ENCODE results near the gene GRM7. TPM values are rescaled to one million over a fixed set of nuclear protein-coding genes. Genes with fewer than 3 reads are reported as not detected.

GRM7 gene
- total and polyA plus RNA-seq, 8 donors = 0.05 to 2.2 TPM; not detected in 6

DNA sequence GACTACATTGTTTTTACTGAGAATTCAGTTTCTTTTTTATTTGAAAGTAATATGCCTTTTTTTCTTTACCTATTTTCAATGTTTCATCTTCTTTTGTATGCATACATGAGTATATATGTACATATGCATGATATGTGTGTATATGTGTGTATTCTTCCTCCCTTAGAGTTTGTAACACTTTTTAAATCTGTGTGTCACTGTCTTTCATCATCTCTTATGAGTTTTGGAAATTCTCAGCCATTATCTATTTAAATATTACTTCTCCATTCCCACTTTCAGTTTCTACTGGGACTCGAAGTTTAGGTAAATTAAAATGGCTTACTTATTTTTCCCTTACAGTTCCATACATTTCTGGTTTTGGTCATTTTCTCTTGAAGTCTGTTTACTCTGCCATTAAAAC is 754.1 kb downstream of the GRM7 start:
- Histone ChIP-seq H3K9me3 (no peaks in the 10 kb centered on the region), H3K27me3 (no peaks in the 10 kb centered on the region), H3K4me1 (peaks cover 0 to 4% (median 0%) of the 10 kb centered on the region in 4 donors), H3K27ac (no peak overlapping the region), H3K4me3 (no peak overlapping the region), H3K36me3 (no peaks in the 10 kb centered on the region)
- no peak for TF ChIP-seq POLR2AphosphoS5 (IDR thresholded peaks at IDR 0.05)
- TF ChIP-seq POLR2A (IDR thresholded peaks at IDR 0.05) = no peak
- no peak for TF ChIP-seq EP300 (IDR thresholded peaks at IDR 0.05)
- TF ChIP-seq, protein P1, sequence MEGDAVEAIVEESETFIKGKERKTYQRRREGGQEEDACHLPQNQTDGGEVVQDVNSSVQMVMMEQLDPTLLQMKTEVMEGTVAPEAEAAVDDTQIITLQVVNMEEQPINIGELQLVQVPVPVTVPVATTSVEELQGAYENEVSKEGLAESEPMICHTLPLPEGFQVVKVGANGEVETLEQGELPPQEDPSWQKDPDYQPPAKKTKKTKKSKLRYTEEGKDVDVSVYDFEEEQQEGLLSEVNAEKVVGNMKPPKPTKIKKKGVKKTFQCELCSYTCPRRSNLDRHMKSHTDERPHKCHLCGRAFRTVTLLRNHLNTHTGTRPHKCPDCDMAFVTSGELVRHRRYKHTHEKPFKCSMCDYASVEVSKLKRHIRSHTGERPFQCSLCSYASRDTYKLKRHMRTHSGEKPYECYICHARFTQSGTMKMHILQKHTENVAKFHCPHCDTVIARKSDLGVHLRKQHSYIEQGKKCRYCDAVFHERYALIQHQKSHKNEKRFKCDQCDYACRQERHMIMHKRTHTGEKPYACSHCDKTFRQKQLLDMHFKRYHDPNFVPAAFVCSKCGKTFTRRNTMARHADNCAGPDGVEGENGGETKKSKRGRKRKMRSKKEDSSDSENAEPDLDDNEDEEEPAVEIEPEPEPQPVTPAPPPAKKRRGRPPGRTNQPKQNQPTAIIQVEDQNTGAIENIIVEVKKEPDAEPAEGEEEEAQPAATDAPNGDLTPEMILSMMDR (IDR thresholded peaks at IDR 0.05) = no peak
- no peak for DNase-seq
- 61 to 83% (median 66%) methylated on average over 1 of the region's 1 CpG for WGBS, 5 donors
- intact Hi-C loops (cut with DNase I; ENCODE audit: low total_unique reads) = no loop called here

DNA sequence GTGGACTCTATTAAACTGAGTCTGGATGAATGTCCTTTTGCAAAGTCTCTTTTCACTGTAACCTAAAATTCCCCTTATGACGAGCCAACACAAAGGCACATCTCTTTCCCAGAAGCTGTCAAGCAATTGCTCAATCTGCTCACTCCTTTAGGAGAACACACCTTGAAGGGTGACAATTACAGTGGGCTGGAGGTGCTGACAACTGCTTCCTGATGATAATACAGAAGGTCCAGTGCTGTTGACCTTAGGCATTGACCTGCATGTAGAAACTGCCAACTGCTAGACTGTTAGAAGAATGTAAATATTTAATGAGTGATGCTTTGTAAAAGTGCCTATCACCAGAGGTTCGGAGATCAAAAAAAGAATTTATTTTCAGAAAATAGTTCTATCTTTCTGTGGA is 757.7 kb downstream of the GRM7 start:
- Histone ChIP-seq H3K27ac (no peak overlapping the region), H3K9me3 (no peaks in the 10 kb centered on the region), H3K27me3 (no peaks in the 10 kb centered on the region), H3K4me1 (peaks cover 0 to 4% (median 0%) of the 10 kb centered on the region in 4 donors), H3K36me3 (no peaks in the 10 kb centered on the region), H3K4me3 (no peak overlapping the region)
- 42 to 62% (median 50%) methylated on average over 2 of the region's 2 CpGs for WGBS, 5 donors
- intact Hi-C loops (cut with DNase I; ENCODE audit: low total_unique reads) = no loop called here
- DNase-seq = no peak
- TF ChIP-seq, protein P1 (IDR thresholded peaks at IDR 0.05) = no peak
- TF ChIP-seq POLR2AphosphoS5 (IDR thresholded peaks at IDR 0.05) (no peak), EP300 (IDR thresholded peaks at IDR 0.05) (no peak), POLR2A (IDR thresholded peaks at IDR 0.05) (no peak)

DNA sequence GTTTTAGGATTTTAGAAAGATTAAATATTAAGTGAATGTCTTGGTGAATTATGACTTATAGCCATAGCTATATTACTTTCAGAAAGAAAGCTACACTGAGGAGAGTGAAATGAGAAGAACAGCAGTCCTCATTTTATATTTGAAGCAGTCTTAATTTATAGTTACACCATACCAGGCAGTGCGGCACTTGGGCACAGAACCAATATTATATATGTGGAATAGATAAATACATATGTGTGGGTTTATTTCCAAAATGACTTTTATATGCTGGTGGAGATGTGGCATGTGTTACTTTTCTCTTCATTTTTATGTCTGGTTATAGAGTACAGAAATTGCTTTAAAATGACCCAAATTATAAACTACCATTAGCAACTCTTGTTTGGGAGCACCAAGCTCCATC is 759.5 kb downstream of the GRM7 start:
- TF ChIP-seq POLR2A (IDR thresholded peaks at IDR 0.05) = no peak
- TF ChIP-seq EP300 (IDR thresholded peaks at IDR 0.05) = no peak
- TF ChIP-seq POLR2AphosphoS5 (IDR thresholded peaks at IDR 0.05) = no peak
- TF ChIP-seq, protein P1 (IDR thresholded peaks at IDR 0.05) = no peak
- peaks cover 0 to 4% (median 0%) of the 10 kb centered on the region in 4 donors for H3K4me1 ChIP-seq
- 84 to 100% (median 95%) methylated on average over 1 of the region's 1 CpG for WGBS, 5 donors
- no peaks in the 10 kb centered on the region for H3K27me3 ChIP-seq
- no peak overlapping the region for H3K27ac ChIP-seq
- DNase-seq = no peak
- no peaks in the 10 kb centered on the region for H3K9me3 ChIP-seq
- H3K4me3 ChIP-seq = no peak overlapping the region
- no peaks in the 10 kb centered on the region for H3K36me3 ChIP-seq
- intact Hi-C loops (cut with DNase I; ENCODE audit: low total_unique reads) = no loop called here

DNA sequence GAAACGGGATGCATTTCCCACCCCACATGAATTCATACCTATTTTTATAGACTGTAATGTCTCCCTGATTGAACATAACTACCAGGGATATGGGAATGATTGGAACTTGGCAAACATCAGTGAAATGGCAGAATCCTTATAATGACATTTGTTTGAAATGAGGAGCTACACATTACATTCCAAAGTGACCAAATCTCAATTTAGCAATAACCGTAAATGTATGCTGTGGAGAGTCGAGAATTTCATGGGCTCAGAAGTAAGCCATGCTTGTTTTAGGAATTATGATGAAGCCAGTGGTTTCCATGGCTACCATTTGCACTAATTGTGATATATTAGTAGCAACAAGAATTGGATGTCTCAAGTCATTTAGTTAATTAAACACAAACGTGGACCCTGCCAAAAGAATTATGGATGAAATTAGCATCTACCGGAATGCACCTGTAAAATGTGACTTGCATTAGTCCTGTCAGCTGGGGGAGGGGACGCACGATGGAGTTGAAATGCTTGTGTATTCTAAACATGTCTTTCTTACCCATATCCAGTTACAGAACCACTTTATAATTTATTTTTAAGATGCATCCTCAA is 760.2 kb downstream of the GRM7 start:
- Histone ChIP-seq H3K9me3 (no peaks in the 10 kb centered on the region), H3K36me3 (no peaks in the 10 kb centered on the region), H3K4me3 (no peak overlapping the region), H3K27ac (no peak overlapping the region), H3K4me1 (peaks cover 0 to 4% (median 0%) of the 10 kb centered on the region in 4 donors), H3K27me3 (no peaks in the 10 kb centered on the region)
- TF ChIP-seq POLR2A (IDR thresholded peaks at IDR 0.05) = no peak
- TF ChIP-seq, protein P1 (IDR thresholded peaks at IDR 0.05) = no peak
- TF ChIP-seq EP300 (IDR thresholded peaks at IDR 0.05) = no peak
- TF ChIP-seq POLR2AphosphoS5 (IDR thresholded peaks at IDR 0.05) = no peak
- WGBS, 5 donors = 79 to 86% (median 84%) methylated on average over 7 of the region's 7 CpGs
- intact Hi-C loops (cut with DNase I; ENCODE audit: low total_unique reads) = no loop called here
- no peak for DNase-seq
